ENCODE data around the gene GPR18. TPM values are rescaled to one million over a fixed set of nuclear protein-coding genes. Genes with fewer than 3 reads are reported as not detected.

Gene GPR18
- total and polyA plus RNA-seq, 9 donors: 0.30 to 0.73 TPM; not detected in 7

DNA sequence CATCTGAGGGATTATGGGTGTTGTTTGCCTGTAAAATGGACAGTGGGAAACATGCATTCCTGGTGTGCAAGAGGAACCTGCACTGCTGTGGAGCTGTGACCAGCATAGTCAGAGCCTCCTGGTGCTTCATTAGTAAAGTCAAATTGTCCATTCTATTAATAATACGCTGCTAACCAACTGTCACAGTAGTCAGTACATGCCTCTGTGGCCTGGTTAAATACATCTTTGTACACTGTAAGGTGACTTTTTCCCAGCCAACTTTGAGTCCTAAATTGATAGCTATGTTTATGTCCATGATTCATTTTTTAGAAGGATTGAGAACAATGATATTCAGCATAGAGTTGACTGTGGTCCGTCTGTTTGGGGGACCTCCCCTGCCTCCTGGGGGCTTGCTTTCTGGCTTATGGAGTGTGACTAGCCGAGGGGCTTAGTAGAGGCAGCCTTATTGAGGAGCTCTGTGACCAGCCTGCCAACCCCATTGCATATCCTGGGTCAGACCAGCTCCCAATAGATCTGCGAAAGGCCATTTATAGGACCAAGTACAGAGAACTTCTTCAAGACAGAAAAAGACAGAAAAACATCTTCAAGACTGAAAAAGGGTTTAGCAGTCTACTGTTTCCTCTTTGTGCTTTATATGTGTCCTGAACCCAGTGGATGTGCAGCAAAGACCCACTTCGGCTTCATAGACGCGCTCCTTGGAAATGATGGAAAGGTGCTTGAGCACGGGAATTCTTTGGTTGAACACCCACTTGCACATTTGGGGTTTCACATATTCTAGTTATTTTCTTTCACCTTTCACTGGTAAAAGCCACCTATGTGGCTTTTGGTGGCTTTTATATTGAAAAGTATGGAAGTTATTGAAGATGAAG is 44.7 kb upstream of the GPR18 start:
- H3K4me1 ChIP-seq (ENCODE audit: insufficient read depth): no peaks in the 10 kb centered on the region
- DNase-seq: no peak
- no peak overlapping the region for H3K4me3 ChIP-seq
- TF ChIP-seq EP300 (IDR thresholded peaks at IDR 0.05): no peak
- no peak for TF ChIP-seq POLR2A (IDR thresholded peaks at IDR 0.05)
- TF ChIP-seq, protein P1, sequence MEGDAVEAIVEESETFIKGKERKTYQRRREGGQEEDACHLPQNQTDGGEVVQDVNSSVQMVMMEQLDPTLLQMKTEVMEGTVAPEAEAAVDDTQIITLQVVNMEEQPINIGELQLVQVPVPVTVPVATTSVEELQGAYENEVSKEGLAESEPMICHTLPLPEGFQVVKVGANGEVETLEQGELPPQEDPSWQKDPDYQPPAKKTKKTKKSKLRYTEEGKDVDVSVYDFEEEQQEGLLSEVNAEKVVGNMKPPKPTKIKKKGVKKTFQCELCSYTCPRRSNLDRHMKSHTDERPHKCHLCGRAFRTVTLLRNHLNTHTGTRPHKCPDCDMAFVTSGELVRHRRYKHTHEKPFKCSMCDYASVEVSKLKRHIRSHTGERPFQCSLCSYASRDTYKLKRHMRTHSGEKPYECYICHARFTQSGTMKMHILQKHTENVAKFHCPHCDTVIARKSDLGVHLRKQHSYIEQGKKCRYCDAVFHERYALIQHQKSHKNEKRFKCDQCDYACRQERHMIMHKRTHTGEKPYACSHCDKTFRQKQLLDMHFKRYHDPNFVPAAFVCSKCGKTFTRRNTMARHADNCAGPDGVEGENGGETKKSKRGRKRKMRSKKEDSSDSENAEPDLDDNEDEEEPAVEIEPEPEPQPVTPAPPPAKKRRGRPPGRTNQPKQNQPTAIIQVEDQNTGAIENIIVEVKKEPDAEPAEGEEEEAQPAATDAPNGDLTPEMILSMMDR (IDR thresholded peaks at IDR 0.05): no peak
- no peaks in the 10 kb centered on the region for H3K9me3 ChIP-seq
- 93 to 96% (median 95%) methylated on average over 8 of the region's 8 CpGs for WGBS, 3 donors
- H3K36me3 ChIP-seq: no peaks in the 10 kb centered on the region
- H3K27me3 ChIP-seq: no peaks in the 10 kb centered on the region
- intact Hi-C loops (cut with DNase I): loop anchor here in 1 of 4 donors (10.0 kb wide), 1 partner anchor 132 kb away; no protein-coding TSS in a partner anchor
- no peak overlapping the region for H3K27ac ChIP-seq

DNA sequence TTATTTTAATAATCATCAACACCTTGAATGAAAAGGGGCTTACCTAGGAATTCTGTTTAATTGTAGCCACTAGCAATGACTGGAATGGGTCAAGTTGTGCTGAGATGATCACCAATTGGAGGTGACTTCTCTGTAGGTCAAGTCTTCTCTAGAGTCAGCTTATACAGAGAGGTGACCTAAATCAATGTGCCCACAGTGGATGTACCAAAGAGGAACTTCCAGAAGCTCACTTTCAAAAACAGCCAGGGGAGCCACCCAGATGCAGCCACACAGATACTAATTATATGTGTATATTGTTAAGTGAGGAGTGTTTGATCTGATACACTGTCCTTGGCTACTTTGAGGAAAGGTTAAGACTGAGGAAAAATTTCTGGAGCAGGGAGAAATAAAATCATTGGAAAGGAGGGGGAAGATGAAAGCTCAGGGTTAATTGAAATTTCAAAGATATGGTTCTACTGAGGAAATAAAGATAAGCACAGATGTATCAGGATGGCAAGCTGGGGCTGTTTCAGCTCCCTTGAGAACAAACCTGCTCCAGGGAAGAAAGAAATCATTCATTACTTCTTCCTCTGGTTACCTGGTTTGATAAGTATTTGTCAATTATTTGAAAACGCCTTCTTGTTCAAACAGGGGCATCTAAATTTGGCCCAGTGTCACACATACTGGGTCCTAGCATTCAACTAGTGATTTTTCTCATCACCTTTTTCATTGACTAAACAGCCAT is 43.9 kb upstream of the GPR18 start:
- DNase-seq: no peak
- WGBS, 3 donors: 93 to 95% (median 95%) methylated on average over 1 of the region's 1 CpG
- no peak overlapping the region for H3K4me3 ChIP-seq
- no peaks in the 10 kb centered on the region for H3K27me3 ChIP-seq
- no peak overlapping the region for H3K27ac ChIP-seq
- no peaks in the 10 kb centered on the region for H3K4me1 ChIP-seq (ENCODE audit: insufficient read depth)
- no peaks in the 10 kb centered on the region for H3K9me3 ChIP-seq
- TF ChIP-seq EP300 (IDR thresholded peaks at IDR 0.05): no peak
- no peak for TF ChIP-seq POLR2A (IDR thresholded peaks at IDR 0.05)
- TF ChIP-seq, protein P1 (IDR thresholded peaks at IDR 0.05): no peak
- intact Hi-C loops (cut with DNase I): loop anchor here in 1 of 4 donors (10.0 kb wide), 1 partner anchor 133 kb away; no protein-coding TSS in a partner anchor
- no peaks in the 10 kb centered on the region for H3K36me3 ChIP-seq

DNA sequence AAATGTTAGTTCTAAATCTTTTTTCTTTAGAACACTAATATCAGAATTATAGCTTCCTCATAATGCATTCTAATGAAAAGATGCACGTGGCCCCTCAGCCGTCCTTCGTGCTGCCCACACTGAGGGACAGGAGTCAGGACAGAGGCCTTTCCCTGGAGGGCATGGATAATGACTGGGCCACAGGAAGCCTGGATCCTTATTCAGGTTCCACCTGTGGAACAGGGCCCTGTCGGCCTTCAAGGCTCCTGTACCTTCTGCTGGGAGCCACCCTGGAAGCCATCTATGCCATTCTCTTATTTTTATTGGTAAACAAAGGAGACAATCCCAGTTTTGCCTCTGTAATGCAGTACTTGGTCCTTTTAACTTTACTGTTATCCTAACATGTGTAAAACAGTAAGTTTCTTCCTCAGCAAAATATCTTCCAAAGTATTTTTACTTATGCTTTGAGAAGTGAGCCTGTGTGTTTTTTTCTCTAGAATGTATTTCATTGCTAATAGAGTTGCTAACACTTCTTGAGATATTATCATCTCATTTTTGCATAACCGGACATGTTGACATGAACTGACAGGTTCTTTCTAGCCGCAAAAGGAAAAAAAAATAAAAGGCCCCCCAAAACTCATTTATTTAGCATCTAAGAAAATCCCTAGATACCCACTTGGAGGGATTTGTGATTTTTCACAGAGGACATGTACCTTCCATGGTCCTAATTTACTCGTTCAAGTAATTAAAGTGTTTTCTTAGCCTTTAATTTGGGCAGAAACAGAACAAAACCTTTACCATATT is 43.1 kb upstream of the GPR18 start:
- Histone ChIP-seq H3K27ac (no peak overlapping the region), H3K27me3 (no peaks in the 10 kb centered on the region), H3K4me3 (no peak overlapping the region), H3K4me1 (ENCODE audit: insufficient read depth) (no peaks in the 10 kb centered on the region), H3K9me3 (no peaks in the 10 kb centered on the region), H3K36me3 (no peaks in the 10 kb centered on the region)
- TF ChIP-seq POLR2A (IDR thresholded peaks at IDR 0.05) (no peak), EP300 (IDR thresholded peaks at IDR 0.05) (no peak)
- TF ChIP-seq, protein P1 (IDR thresholded peaks at IDR 0.05): no peak
- 92 to 98% (median 95%) methylated on average over 7 of the region's 7 CpGs for WGBS, 3 donors
- DNase-seq: no peak
- intact Hi-C loops (cut with DNase I): loop anchor here in 1 of 4 donors (10.0 kb wide), 1 partner anchor 134 kb away; no protein-coding TSS in a partner anchor

DNA sequence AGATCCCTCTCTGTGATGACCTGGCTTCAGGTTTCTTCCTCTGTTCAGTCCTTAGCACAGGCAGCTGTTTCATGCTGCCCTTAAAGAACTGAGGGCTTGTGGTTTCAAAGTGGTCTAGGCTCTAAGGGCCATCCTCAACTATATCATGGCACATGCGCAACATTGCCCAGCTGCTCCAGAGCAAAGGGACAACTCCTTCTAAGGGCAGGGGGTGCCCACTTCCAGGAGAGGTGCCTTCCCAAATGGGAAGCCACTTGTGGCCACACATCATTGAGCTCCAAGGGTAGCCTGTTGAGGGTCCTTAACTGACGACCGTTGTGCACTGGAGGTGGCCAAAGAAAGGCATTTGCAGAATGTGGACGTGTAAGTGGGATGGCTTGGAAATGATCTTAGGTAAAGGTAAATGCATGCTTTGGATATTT is 41.8 kb upstream of the GPR18 start:
- Histone ChIP-seq H3K4me1 (ENCODE audit: insufficient read depth) (no peaks in the 10 kb centered on the region), H3K4me3 (no peak overlapping the region), H3K36me3 (no peaks in the 10 kb centered on the region), H3K9me3 (no peaks in the 10 kb centered on the region), H3K27ac (no peak overlapping the region), H3K27me3 (no peaks in the 10 kb centered on the region)
- no peak for DNase-seq
- WGBS, 3 donors: 90 to 95% (median 93%) methylated on average over 4 of the region's 4 CpGs
- TF ChIP-seq EP300 (IDR thresholded peaks at IDR 0.05) (no peak), POLR2A (IDR thresholded peaks at IDR 0.05) (no peak)
- TF ChIP-seq, protein P1 (IDR thresholded peaks at IDR 0.05): no peak
- intact Hi-C loops (cut with DNase I): loop anchor here in 1 of 4 donors (10.0 kb wide), 1 partner anchor 135 kb away; no protein-coding TSS in a partner anchor
